Colonic mucosa (tissue), 4 donors: ENCODE measurements around the gene ARHGDIA. TPM values are rescaled to one million over a fixed set of nuclear protein-coding genes. Genes with fewer than 3 reads are reported as not detected.

Experiments used
- DNase-seq: peaks from one replicate; pipeline ENCODE4 v3.0.0-alpha.2; 2020
- H3K27ac ChIP-seq: fragments of 200-600 bp; one replicate; pipeline ENCODE4 v1.8.0; 2021
- H3K27me3 ChIP-seq: fragments of 200-600 bp; one replicate; pipeline ENCODE4 v1.8.0; 2021
- H3K36me3 ChIP-seq: fragments of 200-600 bp; one replicate; pipeline ENCODE4 v1.8.0; 2021
- H3K4me1 ChIP-seq: fragments of 200-600 bp; one replicate; pipeline ENCODE4 v1.8.0; 2021; ENCODE audit warnings: mild to moderate bottlenecking
- H3K4me3 ChIP-seq: fragments of 200-600 bp; one replicate; pipeline ENCODE4 v1.8.0; 2021
- H3K9ac ChIP-seq, 2 donors: one replicate each; pipeline ENCODE4 v1.7.0; 2013; ENCODE audit warnings: control low read depth in 2 of 2, low read depth in 2 of 2, low read length in 2 of 2
- H3K9me3 ChIP-seq: fragments of 200-600 bp; one replicate; pipeline ENCODE4 v1.8.0; 2021
- intact Hi-C: fragments of 100-400 bp; cut with DNase I; formaldehyde crosslinking; loops from one replicate; pipeline ENCODE4 v1.14.1; 2022
- total RNA-seq, 2 donors: library from RNA; stranded (reverse); fragmentation: NEBNext Ultra II Directional in 1 of 2; extraction: Animal tissue kit (Norgen Biotek cat#: 25700) in 1 of 2; gene quantifications; one replicate each; pipeline ENCODE4 v1.2.1, GENCODE V29; 2021
- TF ChIP-seq, protein P1 (sequence below): fragments of 200-600 bp; IDR thresholded peaks from one replicate; pipeline ENCODE4 v1.8.0; 2022; ENCODE audit warnings: antibody characterized with exemption, mild to moderate bottlenecking
- donor health status: healthy.
- donor health status: DM: no; HTN: no; CAD: no.
- donor health status: DM: no; HTN: no; CAD: no.

The ARHGDIA gene
- total RNA-seq, 2 donors from 2014 or later = 407 to 546 TPM

DNA sequence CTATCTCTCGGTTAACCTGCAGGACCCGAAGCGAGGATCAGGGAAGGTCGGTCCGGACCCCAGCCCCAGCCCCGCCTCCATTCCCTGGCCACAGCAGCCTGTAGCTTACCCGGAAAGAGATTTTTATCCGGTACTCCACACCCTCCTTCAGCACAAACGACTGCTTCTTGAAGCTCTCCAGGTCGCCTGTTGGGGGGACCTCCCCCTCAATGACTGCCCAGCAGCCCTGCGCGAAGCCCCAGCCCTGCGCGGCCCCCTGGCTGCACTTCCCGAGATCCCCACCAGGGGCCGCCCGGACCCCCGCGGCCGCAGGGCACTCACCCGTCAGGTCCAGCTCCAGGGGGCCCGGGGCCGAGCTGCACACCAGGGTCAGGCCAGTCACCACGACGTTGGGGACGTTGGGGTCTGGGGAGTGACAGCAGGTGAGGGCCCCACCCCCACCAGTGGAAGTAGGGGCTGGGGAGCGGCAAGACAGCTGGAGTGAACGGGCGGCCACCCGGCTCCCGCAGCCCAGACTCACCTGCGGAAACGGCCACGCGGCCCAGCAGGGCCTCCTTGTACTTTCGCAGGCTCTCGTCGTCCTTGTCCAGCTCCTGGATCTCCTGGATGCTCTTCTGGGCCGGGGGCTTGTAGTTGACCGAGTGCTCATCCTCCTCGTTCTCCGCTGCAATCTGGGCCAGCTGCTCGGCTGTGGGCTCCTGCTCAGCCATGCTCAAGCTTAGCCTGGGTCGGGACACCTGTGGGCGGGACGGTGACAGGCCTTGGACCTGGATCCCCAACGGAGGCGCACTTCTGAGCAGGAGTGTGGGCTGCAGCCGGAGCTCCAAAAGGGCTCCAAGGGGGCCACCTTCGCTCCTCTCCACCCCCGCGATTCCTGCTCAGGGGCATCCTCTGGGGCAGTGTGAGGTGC lies 1.7 kb downstream of the ARHGDIA start:
- H3K36me3 ChIP-seq = no peaks in the 10 kb centered on the region
- no peaks in the 10 kb centered on the region for H3K9me3 ChIP-seq
- peak overlapping the region; percentile 99 for H3K27ac ChIP-seq
- intact Hi-C loops = no loop called here
- peak overlapping the region; percentile 88 for H3K4me3 ChIP-seq
- H3K4me1 ChIP-seq = peaks cover 41% of the 10 kb centered on the region
- no peaks in the 10 kb centered on the region for H3K27me3 ChIP-seq
- TF ChIP-seq, protein P1, sequence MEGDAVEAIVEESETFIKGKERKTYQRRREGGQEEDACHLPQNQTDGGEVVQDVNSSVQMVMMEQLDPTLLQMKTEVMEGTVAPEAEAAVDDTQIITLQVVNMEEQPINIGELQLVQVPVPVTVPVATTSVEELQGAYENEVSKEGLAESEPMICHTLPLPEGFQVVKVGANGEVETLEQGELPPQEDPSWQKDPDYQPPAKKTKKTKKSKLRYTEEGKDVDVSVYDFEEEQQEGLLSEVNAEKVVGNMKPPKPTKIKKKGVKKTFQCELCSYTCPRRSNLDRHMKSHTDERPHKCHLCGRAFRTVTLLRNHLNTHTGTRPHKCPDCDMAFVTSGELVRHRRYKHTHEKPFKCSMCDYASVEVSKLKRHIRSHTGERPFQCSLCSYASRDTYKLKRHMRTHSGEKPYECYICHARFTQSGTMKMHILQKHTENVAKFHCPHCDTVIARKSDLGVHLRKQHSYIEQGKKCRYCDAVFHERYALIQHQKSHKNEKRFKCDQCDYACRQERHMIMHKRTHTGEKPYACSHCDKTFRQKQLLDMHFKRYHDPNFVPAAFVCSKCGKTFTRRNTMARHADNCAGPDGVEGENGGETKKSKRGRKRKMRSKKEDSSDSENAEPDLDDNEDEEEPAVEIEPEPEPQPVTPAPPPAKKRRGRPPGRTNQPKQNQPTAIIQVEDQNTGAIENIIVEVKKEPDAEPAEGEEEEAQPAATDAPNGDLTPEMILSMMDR = peak; percentile 88
- peak overlapping the region; percentile 99 to 100 for H3K9ac ChIP-seq
- peak; percentile 45 for DNase-seq

DNA sequence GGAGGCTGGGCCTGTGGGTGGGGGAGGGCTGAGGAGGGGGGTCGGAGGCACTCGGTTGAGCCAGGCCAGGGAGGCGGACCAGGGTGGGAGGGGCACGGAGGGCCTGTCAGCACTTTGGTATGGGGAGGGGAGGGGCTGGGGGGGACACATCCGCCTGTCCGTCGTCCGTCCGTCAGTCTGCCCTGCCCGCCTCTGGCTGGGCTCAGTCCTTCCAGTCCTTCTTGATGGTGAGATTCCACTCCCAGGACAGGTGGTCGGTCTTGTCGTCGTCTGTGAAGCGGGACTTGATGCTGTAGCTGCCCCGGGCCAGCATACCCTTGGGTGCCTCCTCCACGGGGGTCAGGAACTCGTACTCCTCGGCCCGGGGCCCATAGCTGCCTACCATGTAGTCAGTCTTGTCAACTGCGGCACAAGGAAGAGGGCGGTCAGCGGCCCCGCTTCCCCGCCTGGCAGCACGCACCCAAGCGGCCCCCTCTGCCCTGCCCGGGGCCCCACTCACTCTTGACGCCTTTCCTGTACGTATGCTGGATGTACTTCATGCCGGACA lies 2.4 kb downstream of the ARHGDIA start:
- H3K36me3 ChIP-seq = no peaks in the 10 kb centered on the region
- TF ChIP-seq, protein P1 = no peak
- no peaks in the 10 kb centered on the region for H3K9me3 ChIP-seq
- H3K27me3 ChIP-seq = no peaks in the 10 kb centered on the region
- no peak for DNase-seq
- H3K9ac ChIP-seq = peak overlapping the region in 1 of 2 donors; percentile 99
- intact Hi-C loops = no loop called here
- peak overlapping the region; percentile 80 for H3K27ac ChIP-seq
- H3K4me3 ChIP-seq = no peak overlapping the region
- H3K4me1 ChIP-seq = peaks cover 41% of the 10 kb centered on the region

DNA sequence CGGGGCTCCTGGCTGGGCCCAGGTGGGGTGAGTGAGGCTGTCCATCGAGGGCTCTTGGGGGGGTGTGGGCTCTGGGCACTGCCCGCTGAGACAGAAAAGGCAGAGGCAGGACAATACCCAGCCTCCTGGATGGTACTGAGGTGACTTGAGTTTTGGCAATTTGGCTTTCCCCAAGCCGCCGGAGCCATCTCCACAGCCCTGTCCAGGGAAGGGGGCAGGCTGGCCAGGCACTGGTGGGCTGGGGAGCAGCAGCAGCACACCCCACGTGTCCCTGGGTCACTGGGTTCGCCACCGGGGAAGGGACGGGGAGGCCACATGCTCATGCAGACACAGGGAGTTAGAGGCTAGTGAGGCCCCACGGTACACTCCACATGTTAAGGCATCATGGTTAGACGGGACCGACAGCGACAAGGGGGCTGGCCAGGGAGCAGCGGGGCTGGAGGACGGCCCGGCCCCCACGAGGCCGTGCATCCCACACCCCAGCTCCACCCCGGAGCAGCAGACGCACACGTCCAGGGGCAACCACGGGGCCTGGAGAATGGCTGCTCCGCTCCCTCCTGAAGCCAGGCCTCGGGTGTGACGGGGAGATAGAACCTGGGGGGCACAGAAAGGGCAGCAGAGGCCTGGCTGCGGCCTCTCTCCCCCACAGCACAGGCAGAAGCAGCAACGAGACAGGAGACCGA lies 3.0 kb downstream of the ARHGDIA start:
- H3K9ac ChIP-seq = peak overlapping the region; percentile 52 to 86
- intact Hi-C loops = no loop called here
- TF ChIP-seq, protein P1 = no peak
- peak overlapping the region; percentile 80 for H3K27ac ChIP-seq
- H3K9me3 ChIP-seq = no peaks in the 10 kb centered on the region
- no peaks in the 10 kb centered on the region for H3K27me3 ChIP-seq
- no peak for DNase-seq
- no peaks in the 10 kb centered on the region for H3K36me3 ChIP-seq
- H3K4me3 ChIP-seq = no peak overlapping the region
- peaks cover 41% of the 10 kb centered on the region for H3K4me1 ChIP-seq

DNA sequence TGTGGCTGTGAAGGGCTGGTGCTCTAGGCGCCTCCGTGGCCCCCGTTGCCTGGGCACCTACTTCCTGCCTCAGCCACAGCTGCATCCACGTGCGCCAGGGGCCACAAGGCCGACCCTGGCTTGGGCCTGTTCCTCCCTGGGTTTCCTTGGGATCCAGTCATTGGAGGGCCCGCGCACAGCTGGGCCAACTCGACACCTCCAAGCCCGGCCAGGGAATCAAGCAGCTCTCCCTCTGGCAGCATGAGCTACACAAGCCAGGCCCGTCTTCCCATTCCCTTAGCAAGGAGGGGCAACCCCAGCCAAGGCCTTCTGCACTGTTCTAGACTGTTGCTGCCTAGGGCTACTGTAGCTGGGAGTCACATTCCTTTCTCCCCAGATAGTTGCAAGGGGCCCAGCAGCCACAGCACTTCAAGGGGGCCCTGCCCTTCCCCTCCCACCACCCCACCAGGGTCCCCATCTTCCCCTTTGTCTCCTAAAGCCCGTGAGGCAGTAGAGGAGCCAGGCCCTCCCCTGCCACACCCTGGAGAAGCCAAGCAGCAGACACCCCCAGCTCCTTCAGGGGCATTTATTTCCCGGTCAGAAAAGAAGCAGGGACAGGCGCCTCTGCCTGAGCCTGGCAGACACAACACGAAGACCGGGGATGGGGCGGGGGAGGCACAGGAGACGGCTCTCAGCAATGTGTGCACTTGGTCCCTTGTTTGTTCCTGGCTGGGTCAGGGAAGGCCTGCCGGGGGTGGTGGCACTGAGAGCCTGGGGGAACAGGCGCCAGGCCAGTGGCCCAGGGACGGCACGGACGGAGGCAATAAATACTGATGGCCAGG lies 3.8 kb downstream of the ARHGDIA start:
- Histone ChIP-seq H3K27ac (peak overlapping the region; percentile 80), H3K9me3 (no peaks in the 10 kb centered on the region), H3K9ac (peak overlapping the region; percentile 38 to 86), H3K27me3 (no peaks in the 10 kb centered on the region), H3K4me1 (peaks cover 40% of the 10 kb centered on the region), H3K36me3 (no peaks in the 10 kb centered on the region), H3K4me3 (no peak overlapping the region)
- TF ChIP-seq, protein P1 = no peak
- intact Hi-C loops = no loop called here
- DNase-seq = peak; percentile 69
